ENCODE data around the gene FOCAD.

GRCh38 chr9:20838218-20838617 is 154.2 kb downstream of the FOCAD start:
- TF ChIP-seq, protein P1, sequence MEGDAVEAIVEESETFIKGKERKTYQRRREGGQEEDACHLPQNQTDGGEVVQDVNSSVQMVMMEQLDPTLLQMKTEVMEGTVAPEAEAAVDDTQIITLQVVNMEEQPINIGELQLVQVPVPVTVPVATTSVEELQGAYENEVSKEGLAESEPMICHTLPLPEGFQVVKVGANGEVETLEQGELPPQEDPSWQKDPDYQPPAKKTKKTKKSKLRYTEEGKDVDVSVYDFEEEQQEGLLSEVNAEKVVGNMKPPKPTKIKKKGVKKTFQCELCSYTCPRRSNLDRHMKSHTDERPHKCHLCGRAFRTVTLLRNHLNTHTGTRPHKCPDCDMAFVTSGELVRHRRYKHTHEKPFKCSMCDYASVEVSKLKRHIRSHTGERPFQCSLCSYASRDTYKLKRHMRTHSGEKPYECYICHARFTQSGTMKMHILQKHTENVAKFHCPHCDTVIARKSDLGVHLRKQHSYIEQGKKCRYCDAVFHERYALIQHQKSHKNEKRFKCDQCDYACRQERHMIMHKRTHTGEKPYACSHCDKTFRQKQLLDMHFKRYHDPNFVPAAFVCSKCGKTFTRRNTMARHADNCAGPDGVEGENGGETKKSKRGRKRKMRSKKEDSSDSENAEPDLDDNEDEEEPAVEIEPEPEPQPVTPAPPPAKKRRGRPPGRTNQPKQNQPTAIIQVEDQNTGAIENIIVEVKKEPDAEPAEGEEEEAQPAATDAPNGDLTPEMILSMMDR (IDR thresholded peaks at IDR 0.05) = no peak
- TF ChIP-seq POLR2A (IDR thresholded peaks at IDR 0.05) = no peak
- TF ChIP-seq POLR2AphosphoS5 (IDR thresholded peaks at IDR 0.05) = no peak
- no peak for TF ChIP-seq EP300 (IDR thresholded peaks at IDR 0.05)
